HCT116 (cell line): ENCODE measurements around the gene SDHAF4. TPM values are rescaled to one million over a fixed set of nuclear protein-coding genes. Genes with fewer than 3 reads are reported as not detected.
"Not testable (repeated sequence)": the region's sequence is repeated elsewhere in the genome, so short reads cannot be mapped to it uniquely, and the experiment has no call there.

Source experiments
- ATAC-seq: fragments of 200-7000 bp; cut with Tn5 transposase; 2 replicates; pipeline ENCODE4 v1.9.1; 2020; ENCODE audit warnings: mild to moderate bottlenecking, moderate library complexity
- BruUV-seq: library from RNA; stranded (reverse); fragments of 400-500 nt; replicated peaks from 2 replicates; lab custom pipeline; 2021; lab: Mats Ljungman, UMichigan
- CTCF ChIA-PET: fragments of 300-600 bp; sonication (Branson Sonifier 250); formaldehyde crosslinking; loops from one replicate; lab custom pipeline; 2021; ENCODE audit warnings: antibody characterized with exemption; lab: Charles Lee
- POLR2A ChIA-PET: fragments of 300-600, 350-600 bp; sonication (Branson Sonifier 250); formaldehyde crosslinking; loops from one replicate; lab custom pipeline; 2021; ENCODE audit warnings: antibody characterized with exemption; lab: Charles Lee
- RAD21 ChIA-PET, 2 experiments: fragments of 300-600 bp; sonication (Branson Sonifier 250); formaldehyde crosslinking; loops; one replicate each; lab custom pipeline; 2023; ENCODE audit warnings: low total read pairs in 2 of 2; ENCODE audit not compliant: uncharacterized antibody in 2 of 2, unreplicated experiment in 2 of 2, low non-redundant PET in 1 of 2; lab: Charles Lee
- DNase-seq: peaks from one replicate; pipeline ENCODE4 v3.0.0-alpha.2; 2010; ENCODE audit warnings: low read depth, low spot score
- H2AFZ ChIP-seq: fragments of 200-600 bp; shearing (Covaris generic), sonication (generic); 2 replicates; pipeline ENCODE4 v1.6.1; 2017; ENCODE audit warnings: low read depth, mixed run types, mixed read lengths, antibody characterized with exemption, low read length; ENCODE audit not compliant: poor library complexity, severe bottlenecking
- H3K27ac ChIP-seq: 2 replicates; pipeline ENCODE4 v1.5.1; 2012; ENCODE audit warnings: low read depth, low read length
- H3K27me3 ChIP-seq: fragments of 200-600 bp; sonication (generic); 2 replicates; pipeline ENCODE4 v1.6.1; 2016; ENCODE audit warnings: mixed run types, low read length, mixed read lengths; ENCODE audit not compliant: insufficient read depth
- H3K36me3 ChIP-seq, 2 experiments: fragments of 200-500 bp in 1 of 2; fragments of 200-600 bp in 1 of 2; sonication (Bioruptor generic) in 1 of 2; sonication (generic) in 1 of 2; 2 replicates each; pipeline versions ENCODE4 v1.5.1 to v1.6.1; 2014 to 2016; ENCODE audit warnings: low read length in 2 of 2, inconsistent platforms in 1 of 2, mixed read lengths in 1 of 2, mixed run types in 1 of 2; ENCODE audit not compliant: insufficient read depth in 2 of 2, control insufficient read depth in 1 of 2
- H3K4me1 ChIP-seq, 2 experiments: fragments of 200-600 bp in 1 of 2; sonication (generic) in 1 of 2; 2 replicates each; pipeline versions ENCODE4 v1.5.1 to v1.6.1; 2012 to 2017; ENCODE audit warnings: low read length in 2 of 2, inconsistent platforms in 1 of 2, mild to moderate bottlenecking in 1 of 2, mixed read lengths in 1 of 2, mixed run types in 1 of 2, moderate library complexity in 1 of 2; ENCODE audit not compliant: insufficient read depth in 2 of 2, control insufficient read depth in 1 of 2
- H3K4me2 ChIP-seq: fragments of 200-600 bp; sonication (generic); 2 replicates; pipeline ENCODE4 v1.6.1; 2017; ENCODE audit warnings: mixed run types, low read length, mixed read lengths
- H3K4me3 ChIP-seq, 2 experiments: fragments of 200-600 bp in 1 of 2; sonication (generic) in 1 of 2; replicated peaks in 1 of 2; 2 replicates each; pipeline ENCODE4 v1.5.1; 2011 to 2016; ENCODE audit warnings: low read length in 2 of 2, control low read depth in 1 of 2, low read depth in 1 of 2, mild to moderate bottlenecking in 1 of 2, mixed read lengths in 1 of 2, mixed run types in 1 of 2
- H3K79me2 ChIP-seq: fragments of 200-600 bp; sonication (generic); 2 replicates; pipeline ENCODE4 v1.6.1; 2017; ENCODE audit warnings: mild to moderate bottlenecking, mixed run types, low read length, moderate library complexity, mixed read lengths; ENCODE audit not compliant: insufficient read depth
- H3K9ac ChIP-seq: fragments of 200-600 bp; sonication (generic); 2 replicates; pipeline ENCODE4 v1.6.1; 2016; ENCODE audit warnings: low read length, mixed read lengths
- H3K9me2 ChIP-seq: fragments of 200-600 bp; sonication (generic), shearing (Covaris generic); 2 replicates; pipeline ENCODE4 v1.6.1; 2017; ENCODE audit warnings: mixed run types, mild to moderate bottlenecking, moderate library complexity; ENCODE audit not compliant: insufficient read depth
- H3K9me3 ChIP-seq, 2 experiments: fragments of 200-500 bp in 1 of 2; fragments of 200-600 bp in 1 of 2; sonication (Bioruptor generic) in 1 of 2; sonication (generic) in 1 of 2; 2 replicates each; pipeline ENCODE4 v1.6.1; 2014 to 2017; ENCODE audit warnings: low read length in 2 of 2, mixed read lengths in 2 of 2, inconsistent platforms in 1 of 2, low read depth in 1 of 2, mild to moderate bottlenecking in 1 of 2, mixed run types in 1 of 2, moderate library complexity in 1 of 2; ENCODE audit not compliant: control insufficient read depth in 1 of 2, insufficient read depth in 1 of 2
- H4K20me1 ChIP-seq: fragments of 200-600 bp; sonication (generic), shearing (Covaris generic); 2 replicates; pipeline ENCODE4 v1.6.1; 2017; ENCODE audit warnings: mixed run types, mild to moderate bottlenecking, moderate library complexity; ENCODE audit not compliant: insufficient read depth
- ATF3 ChIP-seq: IDR thresholded peaks from 2 replicates; pipeline ENCODE4 v1.6.1; 2012
- CBX3 ChIP-seq: IDR thresholded peaks from 2 replicates; pipeline ENCODE4 v1.6.1; 2012; ENCODE audit warnings: low read depth
- CTCF ChIP-seq, 3 experiments: fragments of 200-600 bp in 1 of 3; sonication (generic) in 1 of 3; IDR thresholded peaks in 2 of 3; conservative IDR thresholded peaks in 1 of 3; 2 replicates each; pipeline ENCODE4 v1.5.1; 2012 to 2017; ENCODE audit warnings: low read depth in 2 of 3, low read length in 2 of 3, antibody characterized with exemption in 1 of 3, borderline replicate concordance in 1 of 3, control low read depth in 1 of 3, mild to moderate bottlenecking in 1 of 3, mixed read lengths in 1 of 3, mixed run types in 1 of 3, moderate library complexity in 1 of 3; ENCODE audit not compliant: insufficient read depth in 1 of 3
- EGR1 ChIP-seq: IDR thresholded peaks from 2 replicates; pipeline ENCODE4 v1.6.1; 2012; ENCODE audit warnings: low read depth
- ELF1 ChIP-seq: IDR thresholded peaks from 2 replicates; pipeline ENCODE4 v1.6.1; 2012; ENCODE audit warnings: low read depth, borderline replicate concordance
- EZH2 ChIP-seq: fragments of 200-600 bp; sonication (generic); IDR thresholded peaks from 2 replicates; pipeline ENCODE4 v1.6.1; 2017; ENCODE audit warnings: antibody characterized with exemption, mixed run types
- EZH2phosphoT487 ChIP-seq: fragments of 200-600 bp; IDR thresholded peaks from 2 replicates; pipeline ENCODE4 v1.6.1; 2018; ENCODE audit warnings: antibody characterized with exemption, borderline replicate concordance
- POLR2A ChIP-seq: IDR thresholded peaks from 2 replicates; pipeline ENCODE4 v1.7.0; 2011; ENCODE audit warnings: borderline replicate concordance; ENCODE audit not compliant: insufficient read depth, insufficient read length; ENCODE audit errors: extremely low read depth
- RAD21 ChIP-seq: IDR thresholded peaks from 2 replicates; pipeline ENCODE4 v1.6.1; 2012; ENCODE audit warnings: low read depth, mild to moderate bottlenecking
- SIN3A ChIP-seq: IDR thresholded peaks from 2 replicates; pipeline ENCODE4 v1.6.1; 2012; ENCODE audit warnings: low read depth
- SRF ChIP-seq: IDR thresholded peaks from 2 replicates; pipeline ENCODE4 v1.6.1; 2012; ENCODE audit warnings: low read depth
- TCF7L2 ChIP-seq: IDR thresholded peaks from 2 replicates; pipeline ENCODE4 v1.7.0; 2011; ENCODE audit warnings: borderline replicate concordance, inconsistent platforms; ENCODE audit not compliant: insufficient read depth, insufficient read length; ENCODE audit errors: extremely low read depth
- YY1 ChIP-seq: IDR thresholded peaks from 2 replicates; pipeline ENCODE4 v1.6.1; 2011; ENCODE audit warnings: low read length, low read depth, moderate library complexity, mild to moderate bottlenecking; ENCODE audit not compliant: insufficient replicate concordance; ENCODE audit errors: extremely low read depth
- ZBTB33 ChIP-seq: IDR thresholded peaks from 2 replicates; pipeline ENCODE4 v1.6.1; 2011; ENCODE audit warnings: mild to moderate bottlenecking, low read length, moderate library complexity; ENCODE audit not compliant: insufficient replicate concordance; ENCODE audit errors: extremely low read depth
- intact Hi-C: fragments of 100-400 bp; cut with micrococcal nuclease; formaldehyde crosslinking; loops from 2 replicates; pipeline ENCODE4 v1.10.0; 2022
- total RNA-seq: library from RNA; stranded (reverse); gene quantifications from one replicate; pipeline ENCODE4 v1.2.1, GENCODE V29; 2021; ENCODE audit not compliant: unreplicated experiment

Gene SDHAF4
- total RNA-seq, 1 experiment from 2014 or later, result 8.9 TPM

- H3K4me2 ChIP-seq, H3K9ac ChIP-seq, BruUV-seq, H3K36me3 ChIP-seq, H3K4me3 ChIP-seq, CTCF ChIA-PET, H3K79me2 ChIP-seq, H3K27me3 ChIP-seq, H3K9me2 ChIP-seq, H3K4me1 ChIP-seq, H3K9me3 ChIP-seq, H2AFZ ChIP-seq, RAD21 ChIA-PET, H3K27ac ChIP-seq, intact Hi-C loops, DNase-seq, ATAC-seq, H4K20me1 ChIP-seq, POLR2A ChIA-PET: not testable (repeated sequence)
Measured at GRCh38 chr6:70552286-70552940, 14.3 kb upstream of the SDHAF4 start.

- Histone ChIP-seq H3K9ac (no peak overlapping the region), H3K9me2 (no peaks in the 10 kb centered on the region), H2AFZ (no peak overlapping the region), H3K27ac (no peak overlapping the region), H3K9me3 (no peaks in the 10 kb centered on the region), H3K36me3 (no peaks in the 10 kb centered on the region), H3K79me2 (no peaks in the 10 kb centered on the region), H3K27me3 (no peaks in the 10 kb centered on the region), H4K20me1 (no peaks in the 10 kb centered on the region), H3K4me2 (no peak overlapping the region), H3K4me3 (no peak overlapping the region), H3K4me1 (no peaks in the 10 kb centered on the region)
- intact Hi-C loops, result no loop called here
- ATAC-seq (no peak), DNase-seq (no peak)
- RAD21 ChIA-PET, result no interaction called here
- POLR2A ChIA-PET, result no interaction called here
- no TSS peak for BruUV-seq
- CTCF ChIA-PET, result no interaction called here
- TF ChIP-seq SIN3A (no peak), CBX3 (no peak), ATF3 (no peak), EZH2 (no peak), ELF1 (no peak), ZBTB33 (no peak), SRF (no peak), RAD21 (no peak), YY1 (no peak), TCF7L2 (no peak), EZH2phosphoT487 (no peak), EGR1 (no peak), CTCF (IDR thresholded peaks at IDR 0.05 in 2 of 3, conservative IDR thresholded peaks at IDR 0.05 in 1 of 3; ENCODE audit: borderline replicate concordance in 1 of 3, insufficient read depth in 1 of 3, low read depth in 2 of 3, low read length in 2 of 3) (no peak), POLR2A (no peak)
Measured at GRCh38 chr6:70552974-70553373, 13.8 kb upstream of the SDHAF4 start.
